NCI-H446 (cell line): ENCODE data around the gene CDC42EP5.

Source experiments
- DNase-seq, 2 experiments: peaks; one replicate each; lab custom pipeline; 2025; lab: John Stamatoyannopoulos, UW

CDC42EP5 gene

GRCh38 chr19:54426291-54426931, 46.7 kb downstream of the CDC42EP5 start:
- DNase-seq, result no peak

- no peak for DNase-seq
Observed at GRCh38 chr19:54425382-54425723, 47.7 kb downstream of the CDC42EP5 start.

- no peak for DNase-seq
Observed at GRCh38 chr19:54424660-54425381, 48.3 kb downstream of the CDC42EP5 start.

GRCh38 chr19:54424201-54424600, 48.9 kb downstream of the CDC42EP5 start:
- no peak for DNase-seq

GRCh38 chr19:54422136-54422535, 51.0 kb downstream of the CDC42EP5 start:
- DNase-seq, result no peak

- DNase-seq, result no peak
Observed at GRCh38 chr19:54421521-54421920, 51.6 kb downstream of the CDC42EP5 start.

- no peak for DNase-seq
Observed at GRCh38 chr19:54421169-54421516, 52.0 kb downstream of the CDC42EP5 start.

GRCh38 chr19:54420383-54421168, 52.5 kb downstream of the CDC42EP5 start:
- DNase-seq, result no peak

- no peak for DNase-seq
Observed at GRCh38 chr19:54420068-54420382, 53.1 kb downstream of the CDC42EP5 start.

- no peak for DNase-seq
Observed at GRCh38 chr19:54418930-54419800, 53.9 kb downstream of the CDC42EP5 start.

- DNase-seq, result no peak
Observed at GRCh38 chr19:54418030-54418929, 54.8 kb downstream of the CDC42EP5 start.

- DNase-seq, result no peak
Observed at GRCh38 chr19:54416695-54417491, 56.2 kb downstream of the CDC42EP5 start.

GRCh38 chr19:54415901-54416673, 57.0 kb downstream of the CDC42EP5 start:
- no peak for DNase-seq

GRCh38 chr19:54415208-54415900, 57.7 kb downstream of the CDC42EP5 start, which contains the start of gene TTYH1:
TTYH1 (plus strand) TSS chr19:54415464; CDS start chr19:54415553, 89 bp downstream.
- DNase-seq, result no peak
